Endometrial microvascular endothelial cells (primary cell): ENCODE results near the gene FYN. TPM values are rescaled to one million over a fixed set of nuclear protein-coding genes. Genes with fewer than 3 reads are reported as not detected.
"Not testable (repeated sequence)": the region's sequence is repeated elsewhere in the genome, so short reads cannot be mapped to it uniquely, and the experiment has no call there.

Source experiments
- in situ Hi-C: cut with HindIII; loops from 2 replicates; pipeline ENCODE4 v1.10.0; 2017; ENCODE audit warnings: low sequenced_read_pairs, low pct_unique_long_range_greater_than_20kb; ENCODE audit errors: inconsistent ontology term
- total RNA-seq: library from RNA; depleted of rRNA; stranded (reverse); fragments of >200 nt; gene quantifications from one replicate; pipeline ENCODE4 v1.2.3, GENCODE V29; 2015; ENCODE audit errors: inconsistent ontology term

FYN gene
- total RNA-seq, 1 donor from 2014 or later = 117 TPM

GRCh38 chr6:111644893-111645430 is 228.3 kb downstream of the FYN start:
- in situ Hi-C loops = no loop called here

- in situ Hi-C loops = no loop called here
These were observed 230.6 kb downstream of the FYN start for GRCh38 chr6:111642463-111643158.

GRCh38 chr6:111639266-111639665 is 234.0 kb downstream of the FYN start:
- in situ Hi-C loops = no loop called here

GRCh38 chr6:111634981-111635380 is 238.3 kb downstream of the FYN start:
- in situ Hi-C loops = not testable (repeated sequence)

GRCh38 chr6:111633822-111634221 is 239.4 kb downstream of the FYN start:
- in situ Hi-C loops = no loop called here

GRCh38 chr6:111632468-111633247 is 240.6 kb downstream of the FYN start:
- in situ Hi-C loops = no loop called here

GRCh38 chr6:111631903-111632460 is 241.3 kb downstream of the FYN start:
- in situ Hi-C loops = no loop called here

- in situ Hi-C loops = no loop called here
These were observed 242.2 kb downstream of the FYN start for GRCh38 chr6:111631018-111631417.

GRCh38 chr6:111628142-111628850 is 245.0 kb downstream of the FYN start:
- in situ Hi-C loops = no loop called here

GRCh38 chr6:111626441-111626840 is 246.8 kb downstream of the FYN start:
- in situ Hi-C loops = no loop called here

- in situ Hi-C loops = no loop called here
These were observed 247.5 kb downstream of the FYN start for GRCh38 chr6:111625461-111626391.

GRCh38 chr6:111625099-111625416 is 248.2 kb downstream of the FYN start:
- in situ Hi-C loops = no loop called here

- in situ Hi-C loops = no loop called here
These were observed 248.7 kb downstream of the FYN start for GRCh38 chr6:111624401-111625098.

GRCh38 chr6:111623046-111623718 is 250.1 kb downstream of the FYN start:
- in situ Hi-C loops = no loop called here

- in situ Hi-C loops = no loop called here
These were observed 253.1 kb downstream of the FYN start for GRCh38 chr6:111620169-111620568.

- in situ Hi-C loops = no loop called here
These were observed 254.8 kb downstream of the FYN start for GRCh38 chr6:111618407-111618806.

GRCh38 chr6:111617149-111617548 is 256.1 kb downstream of the FYN start:
- in situ Hi-C loops = no loop called here
